Upper lobe of right lung (tissue), 1 donor: ENCODE measurements around the gene ARHGEF28. TPM values are rescaled to one million over a fixed set of nuclear protein-coding genes. Genes with fewer than 3 reads are reported as not detected.

Experiments used
- ATAC-seq: fragments of 200-7000 bp; cut with Tn5 transposase; one replicate; pipeline ENCODE4 v1.9.1; 2020; ENCODE audit warnings: mild to moderate bottlenecking, moderate library complexity
- DNase-seq: peaks from one replicate; pipeline ENCODE4 v3.0.0-alpha.2; 2020
- H3K27ac ChIP-seq: fragments of 200-600 bp; one replicate; pipeline ENCODE4 v1.8.0; 2022
- H3K27me3 ChIP-seq: fragments of 200-600 bp; one replicate; pipeline ENCODE4 v1.8.0; 2022; ENCODE audit warnings: mild to moderate bottlenecking
- H3K36me3 ChIP-seq: fragments of 200-600 bp; one replicate; pipeline ENCODE4 v1.8.0; 2022
- H3K4me1 ChIP-seq: fragments of 200-600 bp; one replicate; pipeline ENCODE4 v1.8.0; 2022
- H3K4me3 ChIP-seq: fragments of 200-600 bp; one replicate; pipeline ENCODE4 v1.8.0; 2022; ENCODE audit warnings: mild to moderate bottlenecking
- H3K9me3 ChIP-seq: fragments of 200-600 bp; one replicate; pipeline ENCODE4 v1.8.0; 2022
- CTCF ChIP-seq: fragments of 200-600 bp; IDR thresholded peaks from one replicate; pipeline ENCODE4 v1.8.0; 2022; ENCODE audit warnings: antibody characterized with exemption
- intact Hi-C: fragments of 100-400 bp; cut with DNase I; formaldehyde crosslinking; loops from one replicate; pipeline ENCODE4 v1.11.0; 2022
- total RNA-seq: library from RNA; stranded (reverse); fragmentation: NEBNext Ultra II Directional; extraction: Animal tissue kit (Norgen Biotek cat#: 25700); gene quantifications from one replicate; pipeline ENCODE4 v1.2.1, GENCODE V29; 2021
- donor health status: DM: no; HTN: yes; CAD: no; lungs with severe emphysema.

Gene ARHGEF28
- total RNA-seq, 1 donor from 2014 or later = 22.3 TPM

GRCh38 chr5:73987915-73988314 lies 361.9 kb downstream of the ARHGEF28 start:
- Histone ChIP-seq H3K27ac (no peak overlapping the region), H3K4me1 (no peaks in the 10 kb centered on the region), H3K27me3 (no peaks in the 10 kb centered on the region), H3K4me3 (no peak overlapping the region), H3K9me3 (no peaks in the 10 kb centered on the region), H3K36me3 (no peaks in the 10 kb centered on the region)
- no peak for ATAC-seq
- intact Hi-C loops = no loop called here
- DNase-seq = no peak
- TF ChIP-seq CTCF = no peak

GRCh38 chr5:73989956-73990355 lies 364.0 kb downstream of the ARHGEF28 start:
- Histone ChIP-seq H3K36me3 (no peaks in the 10 kb centered on the region), H3K27ac (no peak overlapping the region), H3K9me3 (no peaks in the 10 kb centered on the region), H3K4me1 (no peaks in the 10 kb centered on the region), H3K27me3 (no peaks in the 10 kb centered on the region), H3K4me3 (no peak overlapping the region)
- DNase-seq = no peak
- intact Hi-C loops = no loop called here
- no peak for TF ChIP-seq CTCF
- no peak for ATAC-seq

Other genes with a start within 250 kb of the ARHGEF28 start
- gene FOXD1, start 177.4 kb upstream of the ARHGEF28 start, total RNA-seq = 1.2 TPM
- 394 TPM for gene BTF3, start 127.8 kb upstream of the ARHGEF28 start, total RNA-seq
- 24.0 TPM for gene ANKRA2, start 60.6 kb upstream of the ARHGEF28 start, total RNA-seq
- gene UTP15, start 60.5 kb upstream of the ARHGEF28 start, total RNA-seq = 20.1 TPM